Stimulated activated naive CD8-positive, alpha-beta T cell treated with anti-CD3 and anti-CD28 coated beads, Interleukin-15, amount 100 ng/mL, for 72 hours (primary cell): ENCODE results near the gene PTCSC3.

Experiments
- ATAC-seq: fragments of 150-1000 bp; cut with Tn5 transposase; 2 replicates; pipeline ENCODE4 v1.10.0; 2021; ENCODE audit warnings: mild to moderate bottlenecking, moderate library complexity
- DNase-seq, 2 donors: peaks; one replicate each; pipeline ENCODE4 v3.0.0; 2021 to 2022
- H3K27ac Mint-ChIP-seq, 2 donors: one replicate each; pipeline ENCODE4 v1.8.0; 2022; ENCODE audit warnings: mild to moderate bottlenecking in 2 of 2, mixed read lengths in 2 of 2, moderate library complexity in 2 of 2
- H3K27me3 Mint-ChIP-seq: one replicate; pipeline ENCODE4 v1.8.0; 2022; ENCODE audit warnings: mixed read lengths
- H3K4me1 Mint-ChIP-seq: one replicate; pipeline ENCODE4 v1.8.0; 2022; ENCODE audit warnings: mild to moderate bottlenecking, mixed read lengths
- H3K4me3 Mint-ChIP-seq, 2 donors: one replicate each; pipeline ENCODE4 v1.8.0; 2022; ENCODE audit warnings: mild to moderate bottlenecking in 2 of 2, mixed read lengths in 2 of 2, moderate library complexity in 1 of 2
- H3K9me3 Mint-ChIP-seq, 2 donors: one replicate each; pipeline ENCODE4 v1.8.0; 2022; ENCODE audit warnings: mixed read lengths in 2 of 2

PTCSC3 gene

GRCh38 chr14:36198378-36198777 is 21.9 kb upstream of the PTCSC3 start:
- no peak overlapping the region for H3K27ac Mint-ChIP-seq
- ATAC-seq (no peak), DNase-seq (no peak)
- no peak overlapping the region for H3K4me3 Mint-ChIP-seq
- H3K27me3 Mint-ChIP-seq = peaks cover 21% of the 10 kb centered on the region
- peaks cover 3 to 6% of the 10 kb centered on the region in 2 donors for H3K9me3 Mint-ChIP-seq
- H3K4me1 Mint-ChIP-seq = no peaks in the 10 kb centered on the region

GRCh38 chr14:36194663-36195062 is 18.1 kb upstream of the PTCSC3 start:
- ATAC-seq (peak; percentile 31), DNase-seq (no peak)
- Mint-ChIP-seq H3K27me3 (peaks cover 28% of the 10 kb centered on the region), H3K27ac (no peak overlapping the region), H3K9me3 (peaks cover 0 to 3% of the 10 kb centered on the region in 2 donors), H3K4me1 (no peaks in the 10 kb centered on the region), H3K4me3 (no peak overlapping the region)

DNA sequence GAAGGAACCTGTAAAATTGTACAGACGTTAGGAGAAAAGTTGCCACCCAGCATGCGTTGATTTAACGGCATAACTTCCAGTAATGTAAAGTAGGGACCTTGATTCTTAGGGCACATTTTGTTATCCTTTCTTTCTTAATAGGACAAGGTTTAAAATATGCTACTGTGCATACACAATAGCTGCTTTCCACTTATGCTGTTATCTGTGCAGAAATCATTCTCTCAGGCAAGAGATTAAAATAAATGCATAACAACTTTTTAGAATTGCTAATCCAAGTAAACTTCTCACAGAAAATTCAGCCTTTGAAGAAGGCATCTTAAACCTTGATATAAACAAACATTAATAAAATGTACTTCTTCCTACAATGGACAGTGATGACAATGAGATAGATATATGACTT is 16.0 kb upstream of the PTCSC3 start:
- Mint-ChIP-seq H3K9me3 (peaks cover 0 to 3% of the 10 kb centered on the region in 2 donors), H3K4me1 (no peaks in the 10 kb centered on the region), H3K27ac (no peak overlapping the region), H3K27me3 (peaks cover 14% of the 10 kb centered on the region), H3K4me3 (no peak overlapping the region)
- no peak for DNase-seq
- ATAC-seq = no peak

- no peaks in the 10 kb centered on the region for H3K4me1 Mint-ChIP-seq
- no peaks in the 10 kb centered on the region for H3K9me3 Mint-ChIP-seq
- H3K27ac Mint-ChIP-seq = no peak overlapping the region
- H3K27me3 Mint-ChIP-seq = peaks cover 8% of the 10 kb centered on the region
- H3K4me3 Mint-ChIP-seq = no peak overlapping the region
- ATAC-seq = no peak
- DNase-seq = no peak
These were observed 6.9 kb upstream of the PTCSC3 start for GRCh38 chr14:36183402-36183801.

- Mint-ChIP-seq H3K4me1 (no peaks in the 10 kb centered on the region), H3K27me3 (peaks cover 8% of the 10 kb centered on the region), H3K27ac (no peak overlapping the region), H3K9me3 (no peaks in the 10 kb centered on the region), H3K4me3 (no peak overlapping the region)
- ATAC-seq = no peak
- no peak for DNase-seq
These were observed 4.9 kb upstream of the PTCSC3 start for GRCh38 chr14:36181417-36181816.

DNA sequence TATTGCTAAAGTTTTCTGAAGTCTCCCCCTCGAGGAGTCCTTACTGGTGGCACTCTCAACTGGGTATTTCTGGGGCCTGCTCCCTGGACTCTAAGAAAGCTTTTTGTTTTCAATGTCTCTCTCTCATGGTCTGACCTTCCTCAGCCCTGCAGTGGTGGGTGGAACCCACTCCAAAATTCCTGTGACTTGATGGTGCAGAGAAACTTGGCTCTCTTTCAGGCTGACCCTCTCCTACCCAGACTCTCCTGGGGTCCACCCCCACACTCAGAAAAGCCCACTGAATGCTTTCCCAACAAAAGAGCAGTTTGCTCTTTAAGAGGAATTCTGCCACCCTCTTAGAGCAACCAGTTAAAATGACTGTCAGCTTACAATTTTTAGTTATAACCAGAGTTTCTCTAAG is 967 bp upstream of the PTCSC3 start:
- Mint-ChIP-seq H3K27me3 (peaks cover 8% of the 10 kb centered on the region), H3K4me1 (no peaks in the 10 kb centered on the region), H3K4me3 (no peak overlapping the region), H3K27ac (peak overlapping the region in 1 of 2 donors; percentile 13), H3K9me3 (no peaks in the 10 kb centered on the region)
- DNase-seq = no peak
- no peak for ATAC-seq

DNA sequence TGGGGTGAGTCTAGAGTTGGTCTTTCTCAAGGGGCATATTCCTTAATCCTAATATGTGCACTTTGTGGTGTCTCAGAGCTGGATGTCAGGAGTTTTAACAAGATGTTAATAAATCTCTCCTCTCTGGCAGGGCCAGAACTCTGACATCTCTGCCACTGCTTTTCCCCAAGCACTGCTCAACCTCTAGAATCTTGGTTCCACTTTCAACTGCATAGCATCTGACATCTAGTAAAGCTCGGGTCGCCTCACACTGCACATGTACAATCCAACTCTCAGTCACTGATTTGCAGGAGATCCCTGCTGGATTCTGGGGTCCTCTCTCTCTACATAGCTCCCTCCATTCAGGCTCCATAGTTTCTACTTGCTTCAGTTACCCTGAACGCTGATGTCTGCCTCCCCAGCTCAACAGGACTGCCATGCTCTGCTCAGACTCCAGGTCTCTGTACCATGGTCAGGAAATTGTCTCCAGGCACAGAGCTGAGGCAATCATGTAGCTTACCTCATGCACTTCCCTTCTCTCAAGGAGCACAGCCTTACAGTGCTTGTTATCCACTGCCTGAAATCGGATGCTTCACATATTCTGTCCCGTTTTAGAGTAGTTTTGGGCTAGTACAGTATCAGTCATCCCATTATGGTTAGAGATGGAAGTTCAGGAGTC is 1.6 kb downstream of the PTCSC3 start:
- no peak overlapping the region for H3K4me3 Mint-ChIP-seq
- H3K27me3 Mint-ChIP-seq = peaks cover 7% of the 10 kb centered on the region
- H3K9me3 Mint-ChIP-seq = no peaks in the 10 kb centered on the region
- no peak for ATAC-seq
- no peak for DNase-seq
- no peaks in the 10 kb centered on the region for H3K4me1 Mint-ChIP-seq
- no peak overlapping the region for H3K27ac Mint-ChIP-seq

DNA sequence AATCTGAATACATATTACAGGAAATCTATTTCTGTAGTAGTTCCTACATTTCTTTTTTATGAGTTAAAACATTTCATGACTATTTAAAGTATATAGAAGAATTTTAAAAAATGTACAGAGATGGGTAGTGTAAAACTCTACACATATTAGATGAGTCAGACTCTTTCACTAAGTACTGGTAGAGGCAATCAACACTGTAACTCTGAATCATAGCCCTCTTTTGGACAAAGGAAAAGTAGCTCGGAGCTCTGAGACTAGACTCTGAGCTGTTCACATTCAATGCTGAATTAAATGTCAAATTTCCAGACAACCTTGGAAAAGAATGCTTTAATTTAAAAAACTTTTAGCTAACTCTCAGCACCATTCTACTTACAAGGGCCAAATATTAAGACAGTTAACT is 3.4 kb downstream of the PTCSC3 start:
- Mint-ChIP-seq H3K4me3 (no peak overlapping the region), H3K27me3 (peaks cover 7% of the 10 kb centered on the region), H3K9me3 (no peaks in the 10 kb centered on the region), H3K27ac (no peak overlapping the region), H3K4me1 (no peaks in the 10 kb centered on the region)
- no peak for DNase-seq
- no peak for ATAC-seq

DNA sequence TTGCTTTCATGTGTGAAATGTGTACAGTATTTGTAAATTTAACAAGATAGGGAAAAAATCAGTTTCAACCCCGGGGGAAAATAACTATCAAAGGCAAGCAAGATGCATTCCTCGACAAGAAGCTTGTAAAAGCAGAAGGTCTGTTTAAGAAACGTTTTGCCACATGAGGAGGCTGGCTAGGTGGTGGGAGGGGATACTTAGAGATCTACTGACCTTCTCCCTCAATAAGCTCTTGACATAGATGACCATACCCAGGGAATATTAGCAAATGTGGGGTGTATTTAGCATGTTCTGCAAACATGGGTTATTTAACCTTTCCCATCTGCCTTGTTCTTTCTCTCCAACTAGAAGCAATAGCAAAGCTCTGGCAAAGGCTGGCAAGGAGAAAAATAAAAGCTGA is 4.9 kb downstream of the PTCSC3 start:
- DNase-seq = no peak
- peaks cover 7% of the 10 kb centered on the region for H3K27me3 Mint-ChIP-seq
- H3K27ac Mint-ChIP-seq = no peak overlapping the region
- H3K4me3 Mint-ChIP-seq = no peak overlapping the region
- no peaks in the 10 kb centered on the region for H3K4me1 Mint-ChIP-seq
- ATAC-seq = no peak
- H3K9me3 Mint-ChIP-seq = no peaks in the 10 kb centered on the region

DNA sequence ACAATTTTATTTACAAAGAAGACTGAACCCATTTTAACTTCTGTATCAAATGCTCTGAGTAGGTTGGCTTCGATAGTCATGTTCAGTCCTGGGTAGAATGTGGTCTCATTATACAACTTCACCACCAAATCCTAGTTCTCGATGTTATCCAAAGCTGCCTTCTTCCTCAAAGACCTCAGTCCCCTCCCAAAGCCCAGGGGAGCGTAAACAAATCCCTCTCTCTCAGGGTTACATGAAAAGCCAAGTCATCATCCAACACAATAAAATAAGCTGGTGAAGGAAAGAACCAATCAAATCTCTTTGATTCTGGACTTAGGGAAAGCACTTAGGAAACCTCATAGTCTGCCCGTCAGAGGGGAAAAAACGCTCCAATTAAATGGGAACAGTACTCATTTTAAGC is 9.1 kb downstream of the PTCSC3 start:
- Mint-ChIP-seq H3K27me3 (peaks cover 17% of the 10 kb centered on the region), H3K27ac (no peak overlapping the region), H3K4me1 (no peaks in the 10 kb centered on the region), H3K9me3 (no peaks in the 10 kb centered on the region), H3K4me3 (no peak overlapping the region)
- ATAC-seq = no peak
- DNase-seq = no peak

DNA sequence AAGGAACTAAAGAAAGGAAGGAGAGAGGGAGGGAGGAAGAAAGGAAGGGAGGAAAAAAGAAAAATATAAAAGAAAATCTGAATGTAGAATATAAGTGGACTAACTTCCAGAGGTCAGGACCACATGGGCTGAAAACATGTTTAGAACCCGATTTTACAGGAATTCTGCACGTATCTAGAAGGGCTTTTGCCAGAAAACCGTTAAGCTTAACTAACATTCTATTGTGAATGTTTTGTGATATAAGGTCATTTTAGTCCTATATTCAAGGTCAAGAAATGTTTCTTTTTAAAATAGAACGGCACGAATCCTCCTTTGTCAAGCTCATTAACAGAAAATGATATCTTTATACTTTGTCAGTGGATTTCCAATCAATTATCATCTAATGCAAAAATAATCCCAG is 13.1 kb downstream of the PTCSC3 start:
- Mint-ChIP-seq H3K27ac (no peak overlapping the region), H3K4me3 (no peak overlapping the region), H3K9me3 (no peaks in the 10 kb centered on the region), H3K4me1 (no peaks in the 10 kb centered on the region), H3K27me3 (peaks cover 17% of the 10 kb centered on the region)
- DNase-seq (no peak), ATAC-seq (no peak)

DNA sequence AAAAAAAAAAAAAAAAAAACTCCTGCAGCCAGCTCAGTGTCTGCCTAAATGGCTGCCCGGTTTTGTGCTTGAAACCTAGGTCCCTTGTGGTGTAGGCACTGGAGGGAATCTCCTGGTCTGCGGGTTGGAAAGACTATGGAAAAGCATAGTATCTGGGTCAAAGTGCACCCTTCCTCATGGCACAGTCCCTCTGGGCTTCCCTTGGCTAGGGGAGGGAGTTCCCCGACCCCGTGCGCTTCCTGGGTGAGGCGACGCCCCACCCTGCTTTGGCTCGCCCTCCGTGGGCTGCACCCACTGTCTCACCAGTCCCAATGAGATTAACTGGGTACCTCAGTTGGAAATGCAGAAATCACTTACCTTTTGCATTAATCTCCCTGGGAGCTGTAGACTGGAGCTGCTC is 14.3 kb downstream of the PTCSC3 start:
- Mint-ChIP-seq H3K27ac (no peak overlapping the region), H3K9me3 (peaks cover 0 to 4% of the 10 kb centered on the region in 2 donors), H3K27me3 (peaks cover 17% of the 10 kb centered on the region), H3K4me3 (no peak overlapping the region), H3K4me1 (no peaks in the 10 kb centered on the region)
- ATAC-seq (no peak), DNase-seq (no peak)

DNA sequence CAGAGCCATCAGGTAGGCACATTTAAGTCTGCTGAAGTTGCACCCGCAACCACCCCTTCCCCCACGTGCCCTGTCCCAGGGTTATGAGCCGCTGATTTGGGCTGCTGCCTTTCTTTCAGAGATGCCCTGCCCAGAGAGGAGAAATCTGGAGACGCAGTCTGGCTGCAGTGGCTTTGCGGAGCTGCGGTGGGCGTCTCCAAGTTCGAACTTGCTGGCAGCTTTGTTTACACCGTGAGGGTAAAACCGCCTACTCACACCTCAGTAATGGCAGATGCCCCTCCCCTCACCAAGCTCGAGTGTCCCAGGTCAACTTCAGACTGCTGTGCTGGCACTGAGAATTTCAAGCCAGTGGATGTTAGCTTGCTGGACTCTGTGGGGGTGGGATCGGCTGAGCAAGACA is 14.7 kb downstream of the PTCSC3 start:
- H3K9me3 Mint-ChIP-seq = peaks cover 0 to 8% of the 10 kb centered on the region in 2 donors

GRCh38 chr14:36151335-36151734 is 25.2 kb downstream of the PTCSC3 start:
- Mint-ChIP-seq H3K9me3 (peaks cover 8 to 13% of the 10 kb centered on the region in 2 donors), H3K27me3 (no peaks in the 10 kb centered on the region), H3K4me1 (no peaks in the 10 kb centered on the region), H3K4me3 (no peak overlapping the region), H3K27ac (no peak overlapping the region)
- DNase-seq (no peak), ATAC-seq (no peak)

More for the DNA sequence above, 14.7 kb downstream of the PTCSC3 start:
- Mint-ChIP-seq H3K4me3 (no peak overlapping the region), H3K27ac (no peak overlapping the region), H3K27me3 (peaks cover 17% of the 10 kb centered on the region), H3K4me1 (no peaks in the 10 kb centered on the region)
- ATAC-seq (no peak), DNase-seq (no peak)

GRCh38 chr14:36134038-36134437 is 42.5 kb downstream of the PTCSC3 start:
- no peaks in the 10 kb centered on the region for H3K4me1 Mint-ChIP-seq
- no peak overlapping the region for H3K4me3 Mint-ChIP-seq
- DNase-seq (no peak), ATAC-seq (no peak)
- peaks cover 4% of the 10 kb centered on the region for H3K27me3 Mint-ChIP-seq
- no peak overlapping the region for H3K27ac Mint-ChIP-seq
- H3K9me3 Mint-ChIP-seq = no peaks in the 10 kb centered on the region

DNA sequence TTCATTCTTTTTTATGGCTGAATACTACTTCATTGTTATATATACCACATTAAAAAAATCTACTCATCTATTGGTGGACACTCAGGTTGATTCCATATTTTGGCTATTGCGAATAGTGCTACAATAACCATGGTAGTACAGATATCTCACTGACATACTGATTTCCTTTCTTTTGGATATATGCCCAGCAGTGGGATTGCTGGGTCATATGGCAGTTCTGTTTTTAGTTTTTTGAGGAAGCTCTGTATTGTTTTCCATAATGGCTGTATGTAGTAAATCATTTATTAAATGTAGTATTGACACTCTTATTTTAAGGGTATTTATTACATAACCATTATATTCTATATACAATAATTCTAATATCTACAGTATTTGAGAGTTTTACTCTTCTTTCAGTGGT is 43.7 kb downstream of the PTCSC3 start:
- Mint-ChIP-seq H3K9me3 (no peaks in the 10 kb centered on the region), H3K4me1 (no peaks in the 10 kb centered on the region), H3K27me3 (peaks cover 7% of the 10 kb centered on the region), H3K4me3 (no peak overlapping the region), H3K27ac (no peak overlapping the region)
- ATAC-seq (no peak), DNase-seq (no peak)

DNA sequence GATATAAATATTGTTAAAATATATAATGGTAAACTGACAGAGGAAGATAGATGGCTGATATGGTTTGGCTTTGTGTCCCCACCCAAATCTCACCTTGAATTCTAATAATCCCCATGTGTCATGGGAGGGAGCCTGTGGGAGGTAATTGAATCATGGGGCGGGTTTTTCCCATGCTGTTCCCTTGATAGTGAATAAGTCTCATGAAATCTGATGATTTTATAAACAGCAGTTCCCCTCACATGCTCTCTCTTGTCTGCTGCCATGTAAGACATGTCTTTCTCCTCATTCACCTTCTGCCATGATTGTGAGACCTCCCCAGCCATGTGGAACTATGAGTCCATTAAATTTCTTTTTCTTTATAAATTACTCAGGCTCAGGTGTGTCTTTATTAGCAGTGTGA is 46.3 kb downstream of the PTCSC3 start:
- Mint-ChIP-seq H3K4me3 (no peak overlapping the region), H3K27me3 (peaks cover 25% of the 10 kb centered on the region), H3K27ac (no peak overlapping the region), H3K9me3 (no peaks in the 10 kb centered on the region), H3K4me1 (no peaks in the 10 kb centered on the region)
- no peak for ATAC-seq
- DNase-seq = no peak
